H1 (cell line): ENCODE data around the gene GCGR. TPM values are rescaled to one million over a fixed set of nuclear protein-coding genes. Genes with fewer than 3 reads are reported as not detected.

Experiments
- BCL11A ChIP-seq, 2 experiments: IDR thresholded peaks; one replicate each; pipeline ENCODE4 v1.6.1; 2011; ENCODE audit warnings: low read depth in 2 of 2, low read length in 2 of 2, mild to moderate bottlenecking in 2 of 2
- polyA plus RNA-seq, 7 experiments: library from polyadenylated mRNA; depleted of rRNA in 3 of 7; stranded (reverse) in 5 of 7; unstranded in 2 of 7; fragments of >200 nt in 5 of 7; fragments of 200-250 nt in 2 of 7; gene quantifications; 1 replicate in 5 of 7; 2 replicates in 1 of 7; 4 replicates in 1 of 7; pipeline versions ENCODE4 v1.2.1 to v1.2.3, GENCODE V29; 2011 to 2013; ENCODE audit warnings: missing spikeins in 2 of 7, mixed read lengths in 2 of 7
- total RNA-seq: library from RNA; stranded (reverse); fragmentation: NEBNext Ultra II Directional; extraction: Animal tissue kit (Norgen Biotek cat#: 25700); gene quantifications from 2 replicates; pipeline ENCODE4 v1.2.1, GENCODE V29; 2021
- TF ChIP-seq, protein P1 (sequence below): fragments of 300-600 bp; sonication (generic); IDR thresholded peaks from 2 replicates; pipeline ENCODE4 v1.7.1; 2012; ENCODE audit warnings: low read length, moderate library complexity, mild to moderate bottlenecking, inconsistent platforms; ENCODE audit not compliant: insufficient replicate concordance

The GCGR gene
- total and polyA plus RNA-seq, 2 of the 8 experiments (the other 6 are each of a cell fraction or from before 2014, with no cell fraction given): 0.44 to 0.56 TPM

DNA sequence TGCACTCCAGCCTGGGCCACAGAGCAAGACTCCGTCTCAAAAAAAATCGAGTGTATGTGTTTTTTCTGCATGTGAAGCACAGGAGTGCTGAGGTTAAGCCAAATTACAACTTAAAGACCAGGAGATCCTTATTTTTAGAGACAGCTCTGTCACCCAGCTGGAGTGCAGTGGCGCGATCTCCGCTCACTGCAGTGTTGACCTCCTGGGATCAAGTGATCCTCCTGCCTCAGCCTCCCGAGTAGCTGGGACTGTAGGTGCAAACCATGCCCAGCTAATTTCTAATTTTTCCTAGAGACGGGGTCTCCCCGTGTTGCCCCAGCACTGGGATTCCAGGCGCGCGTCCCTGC lies 38.4 kb downstream of the GCGR start (continued):
- TF ChIP-seq, protein P1, sequence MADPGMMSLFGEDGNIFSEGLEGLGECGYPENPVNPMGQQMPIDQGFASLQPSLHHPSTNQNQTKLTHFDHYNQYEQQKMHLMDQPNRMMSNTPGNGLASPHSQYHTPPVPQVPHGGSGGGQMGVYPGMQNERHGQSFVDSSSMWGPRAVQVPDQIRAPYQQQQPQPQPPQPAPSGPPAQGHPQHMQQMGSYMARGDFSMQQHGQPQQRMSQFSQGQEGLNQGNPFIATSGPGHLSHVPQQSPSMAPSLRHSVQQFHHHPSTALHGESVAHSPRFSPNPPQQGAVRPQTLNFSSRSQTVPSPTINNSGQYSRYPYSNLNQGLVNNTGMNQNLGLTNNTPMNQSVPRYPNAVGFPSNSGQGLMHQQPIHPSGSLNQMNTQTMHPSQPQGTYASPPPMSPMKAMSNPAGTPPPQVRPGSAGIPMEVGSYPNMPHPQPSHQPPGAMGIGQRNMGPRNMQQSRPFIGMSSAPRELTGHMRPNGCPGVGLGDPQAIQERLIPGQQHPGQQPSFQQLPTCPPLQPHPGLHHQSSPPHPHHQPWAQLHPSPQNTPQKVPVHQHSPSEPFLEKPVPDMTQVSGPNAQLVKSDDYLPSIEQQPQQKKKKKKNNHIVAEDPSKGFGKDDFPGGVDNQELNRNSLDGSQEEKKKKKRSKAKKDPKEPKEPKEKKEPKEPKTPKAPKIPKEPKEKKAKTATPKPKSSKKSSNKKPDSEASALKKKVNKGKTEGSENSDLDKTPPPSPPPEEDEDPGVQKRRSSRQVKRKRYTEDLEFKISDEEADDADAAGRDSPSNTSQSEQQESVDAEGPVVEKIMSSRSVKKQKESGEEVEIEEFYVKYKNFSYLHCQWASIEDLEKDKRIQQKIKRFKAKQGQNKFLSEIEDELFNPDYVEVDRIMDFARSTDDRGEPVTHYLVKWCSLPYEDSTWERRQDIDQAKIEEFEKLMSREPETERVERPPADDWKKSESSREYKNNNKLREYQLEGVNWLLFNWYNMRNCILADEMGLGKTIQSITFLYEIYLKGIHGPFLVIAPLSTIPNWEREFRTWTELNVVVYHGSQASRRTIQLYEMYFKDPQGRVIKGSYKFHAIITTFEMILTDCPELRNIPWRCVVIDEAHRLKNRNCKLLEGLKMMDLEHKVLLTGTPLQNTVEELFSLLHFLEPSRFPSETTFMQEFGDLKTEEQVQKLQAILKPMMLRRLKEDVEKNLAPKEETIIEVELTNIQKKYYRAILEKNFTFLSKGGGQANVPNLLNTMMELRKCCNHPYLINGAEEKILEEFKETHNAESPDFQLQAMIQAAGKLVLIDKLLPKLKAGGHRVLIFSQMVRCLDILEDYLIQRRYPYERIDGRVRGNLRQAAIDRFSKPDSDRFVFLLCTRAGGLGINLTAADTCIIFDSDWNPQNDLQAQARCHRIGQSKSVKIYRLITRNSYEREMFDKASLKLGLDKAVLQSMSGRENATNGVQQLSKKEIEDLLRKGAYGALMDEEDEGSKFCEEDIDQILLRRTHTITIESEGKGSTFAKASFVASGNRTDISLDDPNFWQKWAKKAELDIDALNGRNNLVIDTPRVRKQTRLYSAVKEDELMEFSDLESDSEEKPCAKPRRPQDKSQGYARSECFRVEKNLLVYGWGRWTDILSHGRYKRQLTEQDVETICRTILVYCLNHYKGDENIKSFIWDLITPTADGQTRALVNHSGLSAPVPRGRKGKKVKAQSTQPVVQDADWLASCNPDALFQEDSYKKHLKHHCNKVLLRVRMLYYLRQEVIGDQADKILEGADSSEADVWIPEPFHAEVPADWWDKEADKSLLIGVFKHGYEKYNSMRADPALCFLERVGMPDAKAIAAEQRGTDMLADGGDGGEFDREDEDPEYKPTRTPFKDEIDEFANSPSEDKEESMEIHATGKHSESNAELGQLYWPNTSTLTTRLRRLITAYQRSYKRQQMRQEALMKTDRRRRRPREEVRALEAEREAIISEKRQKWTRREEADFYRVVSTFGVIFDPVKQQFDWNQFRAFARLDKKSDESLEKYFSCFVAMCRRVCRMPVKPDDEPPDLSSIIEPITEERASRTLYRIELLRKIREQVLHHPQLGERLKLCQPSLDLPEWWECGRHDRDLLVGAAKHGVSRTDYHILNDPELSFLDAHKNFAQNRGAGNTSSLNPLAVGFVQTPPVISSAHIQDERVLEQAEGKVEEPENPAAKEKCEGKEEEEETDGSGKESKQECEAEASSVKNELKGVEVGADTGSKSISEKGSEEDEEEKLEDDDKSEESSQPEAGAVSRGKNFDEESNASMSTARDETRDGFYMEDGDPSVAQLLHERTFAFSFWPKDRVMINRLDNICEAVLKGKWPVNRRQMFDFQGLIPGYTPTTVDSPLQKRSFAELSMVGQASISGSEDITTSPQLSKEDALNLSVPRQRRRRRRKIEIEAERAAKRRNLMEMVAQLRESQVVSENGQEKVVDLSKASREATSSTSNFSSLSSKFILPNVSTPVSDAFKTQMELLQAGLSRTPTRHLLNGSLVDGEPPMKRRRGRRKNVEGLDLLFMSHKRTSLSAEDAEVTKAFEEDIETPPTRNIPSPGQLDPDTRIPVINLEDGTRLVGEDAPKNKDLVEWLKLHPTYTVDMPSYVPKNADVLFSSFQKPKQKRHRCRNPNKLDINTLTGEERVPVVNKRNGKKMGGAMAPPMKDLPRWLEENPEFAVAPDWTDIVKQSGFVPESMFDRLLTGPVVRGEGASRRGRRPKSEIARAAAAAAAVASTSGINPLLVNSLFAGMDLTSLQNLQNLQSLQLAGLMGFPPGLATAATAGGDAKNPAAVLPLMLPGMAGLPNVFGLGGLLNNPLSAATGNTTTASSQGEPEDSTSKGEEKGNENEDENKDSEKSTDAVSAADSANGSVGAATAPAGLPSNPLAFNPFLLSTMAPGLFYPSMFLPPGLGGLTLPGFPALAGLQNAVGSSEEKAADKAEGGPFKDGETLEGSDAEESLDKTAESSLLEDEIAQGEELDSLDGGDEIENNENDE: no peak
- TF ChIP-seq BCL11A (IDR thresholded peaks at IDR 0.05; ENCODE audit: low read depth in 2 of 2, low read length in 2 of 2): no peak
